T-helper 2 cell treated with Interferon-gamma antibody and Interleukin-4, amounts not matched to agents 100 ng/mL and 5 ng/mL, for 36 hours (primary cell): ENCODE measurements around the gene RFX2. TPM values are rescaled to one million over a fixed set of nuclear protein-coding genes. Genes with fewer than 3 reads are reported as not detected.
"Not testable (repeated sequence)": the region's sequence is repeated elsewhere in the genome, so short reads cannot be mapped to it uniquely, and the experiment has no call there.

Experiments used
- intact Hi-C: fragments of 100-400 bp; cut with micrococcal nuclease; formaldehyde crosslinking; loops from one replicate; pipeline ENCODE4 v1.15.1; 2023
- total RNA-seq: library from RNA; stranded (reverse); gene quantifications from 2 replicates; pipeline ENCODE4 v1.2.3, GENCODE V29; 2022

The RFX2 gene
- total RNA-seq, 1 donor from 2014 or later, result 8.1 TPM

GRCh38 chr19:6041991-6042481 lies 68.3 kb downstream of the RFX2 start:
- intact Hi-C loops, result no loop called here

- intact Hi-C loops, result no loop called here
These were observed 69.2 kb downstream of the RFX2 start for GRCh38 chr19:6041071-6041470.

GRCh38 chr19:6039566-6040225 lies 70.6 kb downstream of the RFX2 start:
- intact Hi-C loops, result no loop called here

GRCh38 chr19:6038634-6039405 lies 71.5 kb downstream of the RFX2 start:
- intact Hi-C loops, result no loop called here

GRCh38 chr19:6035026-6035425 lies 75.3 kb downstream of the RFX2 start:
- intact Hi-C loops, result no loop called here

GRCh38 chr19:6034512-6034911 lies 75.8 kb downstream of the RFX2 start:
- intact Hi-C loops, result no loop called here

- intact Hi-C loops, result no loop called here
These were observed 76.5 kb downstream of the RFX2 start for GRCh38 chr19:6033744-6034264.

GRCh38 chr19:6032827-6033226 lies 77.5 kb downstream of the RFX2 start:
- intact Hi-C loops, result no loop called here

GRCh38 chr19:6032381-6032780 lies 77.9 kb downstream of the RFX2 start:
- intact Hi-C loops, result no loop called here

- intact Hi-C loops, result no loop called here
These were observed 80.1 kb downstream of the RFX2 start for GRCh38 chr19:6030214-6030507.

GRCh38 chr19:6026390-6027227 lies 83.7 kb downstream of the RFX2 start:
- intact Hi-C loops, result no loop called here

GRCh38 chr19:6024756-6025155 lies 85.5 kb downstream of the RFX2 start:
- intact Hi-C loops, result not testable (repeated sequence)

GRCh38 chr19:6023936-6024335 lies 86.4 kb downstream of the RFX2 start:
- intact Hi-C loops, result loop anchor here (2.0 kb wide), 1 partner anchor 219 kb away; the partner anchor contains the start of gene NRTN

- intact Hi-C loops, result loop anchor here (2.0 kb wide), 1 partner anchor 218 kb away; the partner anchor contains the start of gene NRTN
These were observed 87.1 kb downstream of the RFX2 start for GRCh38 chr19:6023085-6023682.

GRCh38 chr19:6022570-6023064 lies 87.7 kb downstream of the RFX2 start:
- intact Hi-C loops, result loop anchor here (1.0 to 2.0 kb wide), 2 partner anchors 35 to 218 kb away; partner anchors contain the start of gene NRTN

- intact Hi-C loops, result loop anchor here (1.0 to 2.0 kb wide), 2 partner anchors 35 to 217 kb away; partner anchors contain the start of gene NRTN
These were observed 88.3 kb downstream of the RFX2 start for GRCh38 chr19:6021878-6022569.

- intact Hi-C loops, result no loop called here
These were observed 89.1 kb downstream of the RFX2 start for GRCh38 chr19:6020972-6021805.

- intact Hi-C loops, result no loop called here
These were observed 90.0 kb downstream of the RFX2 start for GRCh38 chr19:6020166-6020882.

- intact Hi-C loops, result no loop called here
These were observed 91.5 kb downstream of the RFX2 start for GRCh38 chr19:6018786-6019185.
